ENCODE data around the gene FHIP2A. TPM values are rescaled to one million over a fixed set of nuclear protein-coding genes. Genes with fewer than 3 reads are reported as not detected.

Gene FHIP2A
- total and polyA plus RNA-seq, 7 donors: 3.4 to 31.9 (median 19.9) TPM

DNA sequence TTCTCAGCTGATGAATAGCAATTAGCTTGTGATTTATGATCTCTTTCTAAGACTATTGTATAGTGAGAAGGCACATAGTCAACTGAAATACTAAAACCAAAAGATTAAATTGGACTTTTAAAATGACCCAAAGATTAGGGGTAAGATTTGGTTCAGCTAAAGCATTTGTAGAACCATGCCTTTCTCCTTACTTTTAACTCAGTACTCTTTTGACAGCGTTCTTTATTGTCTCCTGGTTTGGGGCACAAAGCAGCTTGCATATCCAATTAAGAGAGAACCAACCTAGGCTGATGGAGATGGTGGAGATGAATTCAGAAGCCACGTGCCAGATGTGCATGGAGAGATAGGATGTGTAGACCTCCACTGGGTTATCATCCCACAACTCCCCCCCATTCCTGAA, 45.8 kb downstream of the FHIP2A start:
- no peak overlapping the region for H3K27ac ChIP-seq
- DNase-seq: no peak

DNA sequence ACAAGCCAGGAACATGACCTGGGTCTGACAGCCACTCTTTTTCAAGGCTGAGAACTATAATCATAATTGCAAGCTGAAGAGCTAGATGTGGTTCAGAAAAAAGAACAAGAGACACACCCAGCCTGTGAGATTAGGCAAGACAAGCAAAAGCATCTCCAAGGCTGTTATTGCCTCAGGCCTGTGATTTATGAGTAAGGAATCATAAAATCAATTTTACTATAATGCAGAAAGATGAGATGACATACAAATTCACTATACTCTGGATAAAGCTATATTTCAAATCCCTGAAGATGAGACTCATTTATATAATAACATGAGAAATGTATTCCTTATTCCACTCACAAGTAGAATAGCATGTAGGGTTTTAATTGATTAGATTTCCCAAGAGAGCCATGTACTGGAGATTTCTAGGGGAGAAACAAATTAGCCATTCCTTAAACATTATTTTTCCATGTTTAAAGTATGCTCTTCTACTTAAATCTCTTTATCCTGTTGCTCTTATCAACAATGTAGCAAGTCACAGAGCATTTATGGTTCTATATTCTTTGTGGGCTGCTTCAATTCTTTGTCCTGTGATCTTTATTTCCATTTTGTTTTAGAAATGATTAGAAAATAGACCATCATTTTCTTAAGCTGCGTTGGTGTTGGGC, 47.4 kb downstream of the FHIP2A start:
- Histone ChIP-seq H3K36me3 (ENCODE audit: insufficient read depth in 1 of 2, low read depth in 1 of 2) (peaks cover 0 to 23% of the 10 kb centered on the region in 2 donors), H3K27me3 (ENCODE audit: insufficient read depth in 3 of 3, low read length in 2 of 3) (no peaks in the 10 kb centered on the region), H3K4me3 (no peak overlapping the region), H3K27ac (no peak overlapping the region), H3K4me1 (no peaks in the 10 kb centered on the region), H3K9me3 (no peaks in the 10 kb centered on the region)
- TF ChIP-seq CTCF (IDR thresholded peaks at IDR 0.05): no peak
- 47 to 52% (median 51%) methylated on average over 1 of the region's 1 CpG for WGBS, 3 donors
- intact Hi-C loops (cut with DNase I): loop anchor here in 1 of 2 donors (5.0 kb wide), 1 partner anchor 37 kb away; no protein-coding TSS in a partner anchor
- ATAC-seq: no peak
- DNase-seq: no peak

More for the DNA sequence above, 45.8 kb downstream of the FHIP2A start:
- H3K4me1 ChIP-seq: no peaks in the 10 kb centered on the region
- H3K9me3 ChIP-seq: no peaks in the 10 kb centered on the region
- no peaks in the 10 kb centered on the region for H3K27me3 ChIP-seq (ENCODE audit: insufficient read depth in 3 of 3, low read length in 2 of 3)
- H3K4me3 ChIP-seq: no peak overlapping the region
- 90 to 98% (median 92%) methylated on average over 2 of the region's 2 CpGs for WGBS, 3 donors
- peaks cover 0 to 39% of the 10 kb centered on the region in 2 donors for H3K36me3 ChIP-seq (ENCODE audit: insufficient read depth in 1 of 2, low read depth in 1 of 2)
- no peak for TF ChIP-seq CTCF (IDR thresholded peaks at IDR 0.05)
- no peak for ATAC-seq
- intact Hi-C loops (cut with DNase I): loop anchor here in 1 of 2 donors (5.0 kb wide), 1 partner anchor 35 kb away; no protein-coding TSS in a partner anchor

GRCh38 chr10:114869520-114869892, 47.9 kb downstream of the FHIP2A start:
- intact Hi-C loops (cut with DNase I): loop anchor here in 1 of 2 donors (5.0 kb wide), 1 partner anchor 37 kb away; no protein-coding TSS in a partner anchor
- H3K4me1 ChIP-seq: no peaks in the 10 kb centered on the region
- H3K27ac ChIP-seq: no peak overlapping the region
- no peak overlapping the region for H3K4me3 ChIP-seq
- DNase-seq (no peak), ATAC-seq (no peak)
- WGBS, 3 donors: 6 to 15% (median 6%) methylated on average over 1 of the region's 1 CpG
- no peaks in the 10 kb centered on the region for H3K9me3 ChIP-seq
- H3K36me3 ChIP-seq (ENCODE audit: insufficient read depth in 1 of 2, low read depth in 1 of 2): peaks cover 0 to 18% of the 10 kb centered on the region in 2 donors
- TF ChIP-seq CTCF (IDR thresholded peaks at IDR 0.05): no peak
- H3K27me3 ChIP-seq (ENCODE audit: insufficient read depth in 3 of 3, low read length in 2 of 3): no peaks in the 10 kb centered on the region

GRCh38 chr10:114870486-114870885, 48.9 kb downstream of the FHIP2A start:
- no peak for TF ChIP-seq CTCF (IDR thresholded peaks at IDR 0.05)
- no peak overlapping the region for H3K4me3 ChIP-seq
- intact Hi-C loops (cut with DNase I): no loop called here
- no peaks in the 10 kb centered on the region for H3K4me1 ChIP-seq
- ATAC-seq: no peak
- H3K36me3 ChIP-seq (ENCODE audit: insufficient read depth in 1 of 2, low read depth in 1 of 2): peaks cover 0 to 8% of the 10 kb centered on the region in 2 donors
- H3K27ac ChIP-seq: no peak overlapping the region
- no peak for DNase-seq
- 76 to 81% (median 78%) methylated on average over 3 of the region's 3 CpGs for WGBS, 3 donors
- no peaks in the 10 kb centered on the region for H3K9me3 ChIP-seq
- no peaks in the 10 kb centered on the region for H3K27me3 ChIP-seq (ENCODE audit: insufficient read depth in 3 of 3, low read length in 2 of 3)

GRCh38 chr10:114871379-114871778, 49.8 kb downstream of the FHIP2A start:
- Histone ChIP-seq H3K27ac (no peak overlapping the region), H3K27me3 (ENCODE audit: insufficient read depth in 3 of 3, low read length in 2 of 3) (no peaks in the 10 kb centered on the region), H3K9me3 (no peaks in the 10 kb centered on the region), H3K4me1 (no peaks in the 10 kb centered on the region), H3K4me3 (no peak overlapping the region), H3K36me3 (ENCODE audit: insufficient read depth in 1 of 2, low read depth in 1 of 2) (no peaks in the 10 kb centered on the region)
- DNase-seq (no peak), ATAC-seq (no peak)
- no peak for TF ChIP-seq CTCF (IDR thresholded peaks at IDR 0.05)
- 61 to 67% (median 67%) methylated on average over 2 of the region's 2 CpGs for WGBS, 3 donors
- intact Hi-C loops (cut with DNase I): no loop called here
